MM.1S (cell line): ENCODE data around the gene RGS12.

Source experiments
- DNase-seq: peaks from one replicate; pipeline ENCODE4 v3.0.0-alpha.2; 2015
- H2AFZ ChIP-seq: fragments of 300-600 bp; sonication (generic); 2 replicates; pipeline ENCODE4 v1.6.0; 2016; ENCODE audit warnings: antibody characterized with exemption, low read length
- H3F3A ChIP-seq: fragments of 300-600 bp; sonication (generic); 2 replicates; pipeline ENCODE4 v1.6.1; 2016; ENCODE audit warnings: mild to moderate bottlenecking, antibody characterized with exemption, low read length, moderate library complexity, mixed read lengths; ENCODE audit not compliant: insufficient read depth
- H3K27ac ChIP-seq: fragments of 300-600 bp; sonication (generic); 2 replicates; pipeline ENCODE4 v1.5.1; 2016; ENCODE audit warnings: mild to moderate bottlenecking, low read length
- H3K27me3 ChIP-seq: fragments of 300-600 bp; sonication (generic); replicated peaks from 2 replicates; pipeline ENCODE4 v1.6.0; 2016; ENCODE audit warnings: low read length; ENCODE audit not compliant: insufficient read depth
- H3K36me3 ChIP-seq: fragments of 300-600 bp; sonication (generic); replicated peaks from 2 replicates; pipeline ENCODE4 v1.6.1; 2016; ENCODE audit warnings: mild to moderate bottlenecking, low read length, mixed read lengths; ENCODE audit not compliant: insufficient read depth
- H3K4me1 ChIP-seq: fragments of 300-600 bp; sonication (generic); 2 replicates; pipeline ENCODE4 v1.6.1; 2016; ENCODE audit warnings: low read length, mixed read lengths
- H3K4me2 ChIP-seq: fragments of 300-600 bp; sonication (generic); 2 replicates; pipeline ENCODE4 v1.6.0; 2016; ENCODE audit warnings: low read depth, low read length
- H3K4me3 ChIP-seq: fragments of 300-600 bp; sonication (generic); 2 replicates; pipeline ENCODE4 v1.5.1; 2016; ENCODE audit warnings: low read length, mixed read lengths
- H3K79me2 ChIP-seq: fragments of 300-600 bp; sonication (generic); 2 replicates; pipeline ENCODE4 v1.6.1; 2016; ENCODE audit warnings: mixed run types, low read length, mixed read lengths
- H3K9ac ChIP-seq: fragments of 300-600 bp; sonication (generic); 2 replicates; pipeline ENCODE4 v1.6.1; 2016; ENCODE audit warnings: low read length, mixed read lengths
- H3K9me2 ChIP-seq: fragments of 300-600 bp; sonication (generic); replicated peaks from 2 replicates; pipeline ENCODE4 v1.6.1; 2016; ENCODE audit warnings: mild to moderate bottlenecking, low read length, mixed read lengths; ENCODE audit not compliant: insufficient read depth
- H3K9me3 ChIP-seq: fragments of 300-600 bp; sonication (generic); replicated peaks from 2 replicates; pipeline ENCODE4 v1.6.1; 2016; ENCODE audit warnings: mild to moderate bottlenecking, low read length, mixed read lengths; ENCODE audit not compliant: insufficient read depth
- H4K20me1 ChIP-seq: fragments of 300-600 bp; sonication (generic); 2 replicates; pipeline ENCODE4 v1.6.1; 2016; ENCODE audit warnings: mild to moderate bottlenecking, low read length, moderate library complexity, mixed read lengths; ENCODE audit not compliant: insufficient read depth
- EZH2 ChIP-seq: fragments of 300-600 bp; sonication (generic); optimal IDR thresholded peaks from 2 replicates; pipeline ENCODE3; 2017; ENCODE audit warnings: low read depth, mild to moderate bottlenecking, antibody characterized with exemption, low read length, mixed read lengths
- EZH2phosphoT487 ChIP-seq: fragments of 300-600 bp; sonication (generic); IDR thresholded peaks from 2 replicates; pipeline ENCODE4 v1.6.1; 2018; ENCODE audit warnings: antibody characterized with exemption, low read length
- TF ChIP-seq, protein P1 (sequence below): fragments of 300-600 bp; sonication (generic); IDR thresholded peaks from 2 replicates; pipeline ENCODE4 v1.5.1; 2016; ENCODE audit warnings: antibody characterized with exemption, low read length, mixed read lengths

The RGS12 gene

DNA sequence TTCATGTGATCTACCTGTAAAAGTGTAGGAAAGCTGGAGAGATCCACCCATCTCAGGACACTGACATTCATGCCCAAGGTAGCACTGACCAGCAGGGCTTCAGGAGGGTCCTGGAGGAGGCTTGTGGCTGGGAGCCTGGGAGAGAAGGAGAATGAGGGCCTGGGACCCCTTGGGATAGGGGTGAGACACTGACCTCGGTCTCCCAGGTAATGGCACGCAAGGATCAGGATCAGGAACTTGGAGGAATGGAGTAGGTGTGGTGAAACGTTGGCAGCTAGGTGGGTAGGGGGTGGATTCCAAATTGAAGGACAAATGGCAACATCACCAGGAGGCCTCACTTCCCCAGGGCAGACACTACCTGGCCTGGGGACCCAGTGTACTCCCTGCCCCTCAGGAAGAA is 12.4 kb upstream of the RGS12 start:
- H3K4me1 ChIP-seq: no peaks in the 10 kb centered on the region
- no peaks in the 10 kb centered on the region for H3K9me2 ChIP-seq
- H4K20me1 ChIP-seq: no peaks in the 10 kb centered on the region
- no peak overlapping the region for H3K9ac ChIP-seq
- no peak overlapping the region for H3K4me3 ChIP-seq
- H3K27me3 ChIP-seq: peaks cover 18% of the 10 kb centered on the region; the same call in 1 of the 2 replicates
- no peaks in the 10 kb centered on the region for H3K9me3 ChIP-seq
- H3K79me2 ChIP-seq: no peaks in the 10 kb centered on the region
- H3K4me2 ChIP-seq: no peak overlapping the region
- H3F3A ChIP-seq: no peaks in the 10 kb centered on the region
- TF ChIP-seq, protein P1, sequence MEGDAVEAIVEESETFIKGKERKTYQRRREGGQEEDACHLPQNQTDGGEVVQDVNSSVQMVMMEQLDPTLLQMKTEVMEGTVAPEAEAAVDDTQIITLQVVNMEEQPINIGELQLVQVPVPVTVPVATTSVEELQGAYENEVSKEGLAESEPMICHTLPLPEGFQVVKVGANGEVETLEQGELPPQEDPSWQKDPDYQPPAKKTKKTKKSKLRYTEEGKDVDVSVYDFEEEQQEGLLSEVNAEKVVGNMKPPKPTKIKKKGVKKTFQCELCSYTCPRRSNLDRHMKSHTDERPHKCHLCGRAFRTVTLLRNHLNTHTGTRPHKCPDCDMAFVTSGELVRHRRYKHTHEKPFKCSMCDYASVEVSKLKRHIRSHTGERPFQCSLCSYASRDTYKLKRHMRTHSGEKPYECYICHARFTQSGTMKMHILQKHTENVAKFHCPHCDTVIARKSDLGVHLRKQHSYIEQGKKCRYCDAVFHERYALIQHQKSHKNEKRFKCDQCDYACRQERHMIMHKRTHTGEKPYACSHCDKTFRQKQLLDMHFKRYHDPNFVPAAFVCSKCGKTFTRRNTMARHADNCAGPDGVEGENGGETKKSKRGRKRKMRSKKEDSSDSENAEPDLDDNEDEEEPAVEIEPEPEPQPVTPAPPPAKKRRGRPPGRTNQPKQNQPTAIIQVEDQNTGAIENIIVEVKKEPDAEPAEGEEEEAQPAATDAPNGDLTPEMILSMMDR: no peak
- no peak for TF ChIP-seq EZH2phosphoT487
- no peak for TF ChIP-seq EZH2
- no peak overlapping the region for H2AFZ ChIP-seq
- H3K27ac ChIP-seq: no peak overlapping the region
- no peak for DNase-seq
- H3K36me3 ChIP-seq: no peaks in the 10 kb centered on the region

DNA sequence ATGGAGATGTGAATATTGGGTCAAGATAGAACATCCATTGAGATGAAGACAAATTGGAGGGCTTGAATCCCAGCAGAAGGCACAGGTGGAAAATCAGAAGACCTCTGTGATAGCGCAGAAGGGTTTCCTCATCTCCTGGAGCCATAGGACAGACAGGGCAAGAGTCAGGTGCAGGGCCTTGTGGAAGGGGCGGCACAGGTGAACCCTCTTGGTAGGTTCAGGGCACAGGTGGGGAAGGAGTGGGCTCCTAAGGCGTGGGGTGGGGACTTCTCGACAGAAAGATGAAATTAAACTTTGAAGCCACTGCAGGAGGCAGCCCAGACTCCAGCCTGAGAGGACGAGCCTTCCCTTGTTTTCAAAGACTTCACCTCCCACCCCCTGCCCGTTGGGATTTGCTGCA is 9.3 kb upstream of the RGS12 start:
- Histone ChIP-seq H3K9ac (no peak overlapping the region), H3K4me3 (no peak overlapping the region), H3K4me1 (peaks cover 12% of the 10 kb centered on the region), H3F3A (peaks cover 7% of the 10 kb centered on the region; the same call in 1 of the 2 replicates), H4K20me1 (no peaks in the 10 kb centered on the region), H3K4me2 (no peak overlapping the region), H3K9me3 (no peaks in the 10 kb centered on the region), H3K27ac (no peak overlapping the region), H3K79me2 (no peaks in the 10 kb centered on the region), H3K9me2 (no peaks in the 10 kb centered on the region), H3K27me3 (peaks cover 25% of the 10 kb centered on the region), H3K36me3 (no peaks in the 10 kb centered on the region), H2AFZ (no peak overlapping the region)
- DNase-seq: no peak
- TF ChIP-seq, protein P1: no peak
- TF ChIP-seq EZH2phosphoT487: no peak
- no peak for TF ChIP-seq EZH2

DNA sequence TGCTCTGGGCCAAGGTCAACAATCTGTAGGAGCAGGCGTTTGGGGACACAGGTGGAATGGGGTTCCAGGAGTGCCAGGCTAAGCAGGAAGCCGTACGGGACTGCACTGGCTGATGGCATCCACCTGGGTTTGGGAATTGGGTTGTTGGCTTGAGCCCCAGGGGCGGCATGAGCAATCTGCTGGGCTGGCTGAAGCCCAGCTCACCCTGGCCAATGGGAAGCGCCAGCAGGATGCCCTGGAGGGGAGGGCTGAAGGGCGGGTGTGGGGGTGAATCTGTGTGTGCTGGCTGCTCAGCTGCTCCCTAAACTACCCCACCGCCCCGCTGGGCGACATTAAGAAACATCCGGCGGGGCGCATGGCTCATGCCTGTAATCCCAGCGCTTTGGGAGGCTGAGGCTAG is 8.9 kb upstream of the RGS12 start:
- no peak for DNase-seq
- Histone ChIP-seq H3K4me3 (no peak overlapping the region), H3F3A (peaks cover 7% of the 10 kb centered on the region; the same call in 1 of the 2 replicates), H3K4me1 (peaks cover 12% of the 10 kb centered on the region), H3K36me3 (no peaks in the 10 kb centered on the region), H3K9ac (no peak overlapping the region), H3K9me3 (no peaks in the 10 kb centered on the region), H2AFZ (no peak overlapping the region), H3K9me2 (no peaks in the 10 kb centered on the region), H3K4me2 (no peak overlapping the region), H4K20me1 (no peaks in the 10 kb centered on the region), H3K79me2 (no peaks in the 10 kb centered on the region), H3K27ac (no peak overlapping the region), H3K27me3 (peaks cover 25% of the 10 kb centered on the region)
- TF ChIP-seq, protein P1: no peak
- no peak for TF ChIP-seq EZH2phosphoT487
